ENCODE results near the gene ZNF841.

DNA sequence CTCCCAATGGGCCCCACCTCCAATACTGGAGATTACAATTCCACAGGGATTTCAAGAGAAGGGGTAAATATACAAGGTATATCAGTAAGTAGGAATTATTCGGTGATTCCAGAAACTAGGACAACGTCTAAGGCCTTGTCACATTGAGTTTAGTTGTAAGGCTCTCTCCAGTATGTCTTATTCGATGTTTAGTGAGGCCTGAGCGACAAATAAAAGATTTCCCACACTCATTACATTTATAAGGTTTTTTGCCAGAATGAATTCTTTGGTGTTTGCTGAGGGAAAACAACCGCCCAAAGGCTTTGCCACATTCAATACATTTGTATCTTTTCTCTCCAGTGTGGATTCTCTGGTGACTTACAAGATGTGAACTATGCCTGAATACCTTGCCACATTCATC lies 19.1 kb upstream of the ZNF841 start:
- TF ChIP-seq POLR2AphosphoS5 (IDR thresholded peaks at IDR 0.05; ENCODE audit: low read depth, low read length) (no peak), POLR2A (IDR thresholded peaks at IDR 0.05; ENCODE audit: low read depth, low read length) (no peak)

Measured in GM12892 (cell line).